ENCODE data around the gene TAOK1. TPM values are rescaled to one million over a fixed set of nuclear protein-coding genes. Genes with fewer than 3 reads are reported as not detected.

TAOK1 gene
- total and polyA plus RNA-seq, 2 of the 13 experiments (the other 11 are each of a cell fraction or from before 2014, with no cell fraction given) = 14.1 to 23.0 TPM

DNA sequence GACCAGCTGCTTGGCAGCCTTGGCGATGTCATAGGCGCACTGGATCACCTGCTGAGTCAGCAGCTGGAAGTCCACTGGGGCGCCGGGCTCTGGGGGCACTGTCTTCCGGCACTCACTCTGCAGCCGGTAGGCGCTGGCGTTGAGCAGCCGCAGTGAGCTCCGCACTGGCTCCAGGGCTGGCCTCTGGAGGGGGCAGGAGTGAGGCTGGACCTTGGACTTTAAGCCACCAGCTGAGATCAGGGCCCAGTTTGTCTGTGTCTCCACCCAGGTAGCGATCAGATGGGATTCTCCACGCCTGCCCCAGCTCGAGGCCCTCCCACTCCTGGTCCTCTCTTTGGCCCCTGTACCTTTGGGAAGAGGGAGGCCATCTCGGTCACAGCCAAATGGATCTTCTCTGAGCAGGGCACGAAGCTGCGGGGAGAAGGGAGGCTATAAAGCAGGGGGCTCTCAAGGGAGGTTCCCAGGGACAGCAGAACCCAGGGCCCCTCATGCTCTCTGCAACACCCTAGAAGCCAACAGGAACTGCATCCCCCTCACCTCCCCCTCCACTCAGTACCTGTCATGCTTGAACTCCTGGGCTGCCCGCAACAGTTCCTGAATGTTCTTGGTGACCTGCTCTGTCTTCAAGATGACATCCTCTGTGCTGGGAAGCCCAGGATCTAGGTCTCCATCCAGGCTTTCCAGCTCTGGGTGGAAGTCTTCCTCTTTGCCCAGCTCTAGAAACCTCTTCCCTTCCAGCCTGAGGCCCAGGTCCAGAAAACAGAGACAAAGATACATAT, 184.8 kb downstream of the TAOK1 start (continued):
- no peak; the same call in 1 of the 2 replicates for TF ChIP-seq FOXC1 (CRISPR knock-in tag; IDR thresholded peaks at IDR 0.05; ENCODE audit: borderline replicate concordance)
- TF ChIP-seq PLRG1 (conservative IDR thresholded peaks at IDR 0.05) = no peak
- no peak for TF ChIP-seq ZNF224 (CRISPR knock-in tag; IDR thresholded peaks at IDR 0.05)
- TF ChIP-seq, protein P1, sequence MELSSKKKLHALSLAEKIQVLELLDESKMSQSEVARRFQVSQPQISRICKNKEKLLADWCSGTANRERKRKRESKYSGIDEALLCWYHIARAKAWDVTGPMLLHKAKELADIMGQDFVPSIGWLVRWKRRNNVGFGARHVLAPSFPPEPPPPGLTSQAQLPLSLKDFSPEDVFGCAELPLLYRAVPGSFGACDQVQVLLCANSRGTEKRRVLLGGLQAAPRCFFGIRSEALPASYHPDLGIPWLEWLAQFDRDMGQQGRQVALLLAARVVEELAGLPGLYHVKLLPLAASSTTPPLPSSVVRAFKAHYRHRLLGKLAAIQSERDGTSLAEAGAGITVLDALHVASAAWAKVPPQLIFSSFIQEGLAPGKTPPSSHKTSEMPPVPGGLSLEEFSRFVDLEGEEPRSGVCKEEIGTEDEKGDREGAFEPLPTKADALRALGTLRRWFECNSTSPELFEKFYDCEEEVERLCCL (CRISPR knock-in tag; IDR thresholded peaks at IDR 0.05; ENCODE audit: borderline replicate concordance) = no peak
- no peak for TF ChIP-seq ZNF121 (CRISPR knock-in tag; IDR thresholded peaks at IDR 0.05)
- TF ChIP-seq, protein P2, sequence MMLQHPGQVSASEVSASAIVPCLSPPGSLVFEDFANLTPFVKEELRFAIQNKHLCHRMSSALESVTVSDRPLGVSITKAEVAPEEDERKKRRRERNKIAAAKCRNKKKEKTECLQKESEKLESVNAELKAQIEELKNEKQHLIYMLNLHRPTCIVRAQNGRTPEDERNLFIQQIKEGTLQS (CRISPR knock-in tag; IDR thresholded peaks at IDR 0.05) = peak; percentile 47; the same call in 1 of the 2 replicates
- TF ChIP-seq ZFYVE20 (CRISPR knock-in tag; IDR thresholded peaks at IDR 0.05; ENCODE audit: borderline replicate concordance, low read depth) = no peak
- no peak for TF ChIP-seq ZNF720 (CRISPR knock-in tag; IDR thresholded peaks at IDR 0.05)
- TF ChIP-seq, protein P3, sequence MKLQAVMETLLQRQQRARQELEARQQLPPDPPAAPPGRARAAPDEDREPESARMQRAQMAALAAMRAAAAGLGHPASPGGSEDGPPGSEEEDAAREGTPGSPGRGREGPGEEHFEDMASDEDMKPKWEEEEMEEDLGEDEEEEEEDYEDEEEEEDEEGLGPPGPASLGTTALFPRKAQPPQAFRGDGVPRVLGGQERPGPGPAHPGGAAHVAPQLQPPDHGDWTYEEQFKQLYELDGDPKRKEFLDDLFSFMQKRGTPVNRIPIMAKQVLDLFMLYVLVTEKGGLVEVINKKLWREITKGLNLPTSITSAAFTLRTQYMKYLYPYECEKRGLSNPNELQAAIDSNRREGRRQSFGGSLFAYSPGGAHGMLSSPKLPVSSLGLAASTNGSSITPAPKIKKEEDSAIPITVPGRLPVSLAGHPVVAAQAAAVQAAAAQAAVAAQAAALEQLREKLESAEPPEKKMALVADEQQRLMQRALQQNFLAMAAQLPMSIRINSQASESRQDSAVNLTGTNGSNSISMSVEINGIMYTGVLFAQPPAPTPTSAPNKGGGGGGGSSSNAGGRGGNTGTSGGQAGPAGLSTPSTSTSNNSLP (IDR thresholded peaks at IDR 0.05; ENCODE audit: low read depth, low read length) = no peak
- TF ChIP-seq MBD4 (IDR thresholded peaks at IDR 0.05; ENCODE audit: borderline replicate concordance, low read length) = no peak
- TF ChIP-seq KDM6A (CRISPR knock-in tag; IDR thresholded peaks at IDR 0.05; ENCODE audit: low read depth) = peak; percentile 92
- no peak for TF ChIP-seq BCL3 (CRISPR knock-in tag; IDR thresholded peaks at IDR 0.05)
- TF ChIP-seq CAMTA2 (CRISPR knock-in tag; IDR thresholded peaks at IDR 0.05; ENCODE audit: borderline replicate concordance) = no peak
- no peak for TF ChIP-seq BCL6 (CRISPR knock-in tag; IDR thresholded peaks at IDR 0.05)
- TF ChIP-seq ZNF296 (CRISPR knock-in tag; conservative IDR thresholded peaks at IDR 0.05) = no peak
- TF ChIP-seq ZNF800 (CRISPR knock-in tag; IDR thresholded peaks at IDR 0.05) = no peak; the same call in 1 of the 2 replicates
- 0 out of 2 replicates have a peak, but pooled peaks have one; percentile 74 for TF ChIP-seq ZNF230 (CRISPR knock-in tag; IDR thresholded peaks at IDR 0.05)
- TF ChIP-seq XBP1 (CRISPR knock-in tag; IDR thresholded peaks at IDR 0.05) = no peak

Data from HepG2 (cell line).